ENCODE results near the gene TAGAP.
A peak's percentile ranks its signal among the peaks of the same experiment; 100 is the strongest.
"Not testable (repeated sequence)": the region's sequence is repeated elsewhere in the genome, so short reads cannot be mapped to it uniquely, and the experiment has no call there.

The TAGAP gene

GRCh38 chr6:159010037-159010612 lies 34.7 kb downstream of the TAGAP start:
- DNase-seq (ENCODE audit: low read depth) = not testable (repeated sequence)

DNA sequence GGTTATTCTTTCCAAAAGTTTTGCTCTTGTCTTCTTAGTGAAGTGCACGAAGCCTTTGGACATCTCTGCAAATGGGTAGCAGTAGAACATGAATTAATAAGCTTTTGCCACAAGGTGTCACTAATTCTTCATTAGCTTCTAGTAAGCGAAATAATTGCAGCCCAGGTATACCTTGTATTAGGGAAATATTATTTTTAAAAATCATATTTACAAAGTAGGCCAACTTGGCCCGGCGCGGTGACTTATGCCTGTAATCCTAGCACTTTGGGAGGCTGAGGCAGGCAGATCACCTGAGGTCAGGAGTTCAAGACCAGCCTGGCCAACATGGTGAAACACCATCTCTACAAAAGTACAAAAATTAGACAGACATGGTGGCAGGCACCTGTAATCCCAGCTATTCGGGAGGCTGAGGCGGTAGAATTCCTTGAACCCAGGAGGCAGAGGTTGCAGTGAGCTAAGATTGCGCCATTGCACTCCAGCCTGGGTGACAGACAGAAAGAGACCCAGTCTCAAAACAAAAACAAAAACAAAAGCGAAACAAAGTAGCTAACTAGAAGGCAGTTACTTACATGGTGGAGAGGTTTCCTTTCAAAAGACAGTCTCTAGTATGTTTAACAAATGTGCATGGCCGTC lies 36.0 kb downstream of the TAGAP start:
- DNase-seq (ENCODE audit: low read depth) = no peak

- no peak for DNase-seq (ENCODE audit: low read depth)
Measured at GRCh38 chr6:159007510-159007909, 37.3 kb downstream of the TAGAP start.

DNA sequence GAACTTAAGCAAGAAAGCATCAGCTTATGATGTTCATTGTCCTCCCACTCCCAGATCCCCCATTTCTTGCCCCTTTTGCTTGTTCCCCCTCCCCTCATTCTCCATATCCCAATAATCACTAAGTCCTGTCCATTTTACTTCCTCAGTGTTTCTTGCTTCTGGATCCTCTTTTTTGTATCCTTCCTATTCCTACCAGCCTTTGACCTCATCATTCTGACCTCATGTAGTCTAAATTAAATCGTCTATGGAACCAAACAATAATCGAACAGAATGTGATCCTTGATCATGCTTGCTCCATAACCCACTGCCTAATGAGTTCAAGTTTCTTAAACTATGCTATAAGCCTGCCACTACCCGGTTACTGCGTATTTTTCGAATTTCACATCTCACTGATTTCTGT lies 39.4 kb downstream of the TAGAP start:
- DNase-seq (ENCODE audit: low read depth) = no peak

GRCh38 chr6:159004592-159004991 lies 40.2 kb downstream of the TAGAP start:
- no peak for DNase-seq (ENCODE audit: low read depth)

GRCh38 chr6:159002432-159003155 lies 42.2 kb downstream of the TAGAP start:
- DNase-seq (ENCODE audit: low read depth) = no peak

GRCh38 chr6:158999666-159000403 lies 45.0 kb downstream of the TAGAP start, which contains the start of gene RSPH3:
Gene RSPH3 (minus strand): TSS chr6:159000202. CDS start chr6:158999550, 652 bp downstream.
- DNase-seq (ENCODE audit: low read depth) = peak; percentile 94

DNA sequence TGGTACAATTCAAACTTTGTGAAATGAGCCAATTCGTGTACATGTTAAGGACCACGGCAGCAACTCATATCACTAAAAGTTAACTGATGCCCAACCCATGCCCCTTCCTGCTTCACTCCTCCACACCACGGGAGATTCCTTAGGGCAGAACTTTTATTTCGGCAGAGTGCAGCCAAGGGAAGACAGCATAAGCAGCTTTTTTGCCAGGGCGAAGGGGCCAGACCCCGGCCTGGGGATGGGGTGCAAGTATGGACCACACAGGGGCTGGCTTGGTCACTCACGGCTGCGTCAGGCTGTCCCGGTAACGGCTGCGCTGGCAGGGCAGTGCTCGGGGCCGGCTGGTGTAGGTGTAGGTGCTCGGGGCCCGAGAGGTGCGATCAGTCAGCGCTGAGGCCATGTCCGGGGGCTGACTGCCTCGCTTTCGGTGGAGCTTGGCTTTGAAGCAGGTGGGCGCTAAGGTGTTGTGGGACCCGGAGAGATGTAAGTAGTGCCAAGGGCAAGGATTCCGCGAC lies 45.6 kb downstream of the TAGAP start:
- no peak for DNase-seq (ENCODE audit: low read depth)

DNA sequence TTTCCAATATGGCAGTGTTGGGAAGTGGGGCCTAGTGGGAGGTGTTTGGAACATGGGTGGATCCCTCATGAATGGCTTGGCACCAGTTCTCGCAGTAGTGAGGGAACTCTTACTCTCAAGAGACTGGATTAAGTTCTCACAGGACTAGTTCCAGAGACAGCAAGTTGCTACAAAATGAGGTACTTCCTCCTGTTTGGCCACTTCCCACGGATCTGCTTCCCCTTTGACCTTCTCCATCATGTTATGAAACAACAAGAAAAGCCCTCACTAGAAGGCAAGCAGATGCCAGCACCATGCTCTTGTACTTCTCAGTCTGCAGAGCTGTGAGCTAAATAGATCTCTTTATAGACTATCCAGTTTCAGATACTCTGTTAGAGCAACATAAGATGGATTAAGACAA lies 47.9 kb downstream of the TAGAP start:
- DNase-seq (ENCODE audit: low read depth) = no peak

DNA sequence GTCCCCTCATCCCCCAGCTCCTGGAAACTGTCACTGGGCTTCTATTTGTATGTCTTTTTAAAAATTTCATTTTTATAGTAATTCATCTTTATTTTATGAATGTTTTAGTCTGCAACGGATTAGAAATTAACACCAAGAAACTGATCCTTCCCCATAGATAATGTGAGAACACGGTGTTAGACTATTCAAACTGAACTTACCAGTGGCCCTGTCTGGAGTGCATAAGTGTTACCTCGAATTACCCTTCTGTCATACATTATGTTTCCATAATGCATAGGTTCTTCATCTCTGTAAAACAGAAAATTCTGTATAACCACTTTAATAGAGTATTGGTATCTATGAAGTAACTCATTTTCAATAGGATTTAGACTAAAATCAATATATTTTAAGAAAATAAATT lies 51.2 kb downstream of the TAGAP start:
- DNase-seq (ENCODE audit: low read depth) = no peak

DNA sequence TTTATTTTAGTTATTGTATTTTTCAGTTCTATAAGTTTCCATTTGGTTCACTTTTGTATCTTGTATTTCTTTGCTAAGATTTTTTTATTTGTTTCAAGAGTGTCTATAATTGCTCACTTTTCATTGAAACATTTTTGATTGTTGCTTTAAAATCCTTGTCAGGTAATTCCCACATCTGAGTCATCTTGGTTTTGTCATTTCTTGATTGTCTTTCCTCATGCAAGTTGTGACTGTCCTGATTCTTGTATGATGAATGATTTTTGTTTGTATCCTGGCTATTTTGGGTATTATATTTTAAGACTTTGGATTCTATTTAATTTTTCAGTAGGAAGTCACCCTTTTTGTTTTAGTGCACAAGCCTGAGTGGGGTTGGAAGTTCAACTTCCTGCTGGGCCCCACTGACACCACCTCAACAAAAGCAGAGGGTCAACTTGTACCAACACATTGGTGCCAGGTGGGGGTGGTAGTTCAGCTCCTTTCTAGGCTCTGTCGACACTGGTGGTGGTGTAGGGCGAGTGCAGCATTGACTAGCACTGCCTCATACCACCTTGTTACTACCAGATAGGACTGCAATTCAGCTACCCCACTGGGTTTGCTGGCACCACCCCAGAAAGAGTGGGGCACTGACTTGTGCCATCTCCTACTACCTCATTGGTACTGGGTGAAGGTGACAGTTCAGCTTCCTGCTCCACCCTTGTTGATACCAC lies 53.6 kb downstream of the TAGAP start:
- DNase-seq (ENCODE audit: low read depth) = no peak

DNA sequence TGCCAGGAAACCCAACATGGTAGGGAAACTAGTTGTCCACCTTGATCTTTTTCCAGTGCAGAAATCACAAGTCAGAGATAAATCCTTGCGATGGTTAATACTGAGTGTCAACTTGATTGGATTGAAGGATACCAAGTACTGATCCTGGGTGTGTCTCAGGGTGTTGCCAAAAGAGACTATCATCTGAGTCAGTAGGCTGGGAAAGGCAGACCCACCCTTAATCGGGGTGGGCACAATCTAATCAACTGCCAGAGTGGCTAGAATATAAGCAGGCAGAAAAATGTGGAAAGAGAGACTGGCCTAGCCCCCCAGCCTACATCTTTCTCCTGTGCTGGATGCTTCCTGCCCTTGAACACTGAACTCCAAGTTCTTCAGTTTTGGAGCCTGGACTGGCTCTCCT lies 55.1 kb downstream of the TAGAP start:
- DNase-seq (ENCODE audit: low read depth) = not testable (repeated sequence)

DNA sequence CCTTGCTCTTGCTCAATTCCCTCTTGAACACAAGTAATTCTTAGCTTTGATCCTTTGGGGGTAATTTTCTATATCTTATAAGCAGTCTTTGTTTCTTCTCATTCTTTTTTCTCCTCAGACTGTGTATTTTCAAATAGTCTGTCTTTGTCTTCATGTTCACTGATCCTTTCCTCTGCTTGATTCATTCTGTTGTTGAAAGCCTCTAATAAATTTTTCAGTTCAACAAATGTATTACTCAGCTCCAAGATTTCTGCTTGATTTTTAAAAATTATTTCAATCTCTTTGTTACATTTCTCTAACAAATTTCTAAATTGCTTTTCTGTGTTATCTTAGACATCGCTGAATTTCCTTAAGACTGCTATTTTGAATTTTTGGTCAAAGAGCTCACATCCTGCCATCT lies 56.3 kb downstream of the TAGAP start:
- DNase-seq (ENCODE audit: low read depth) = no peak

- DNase-seq (ENCODE audit: low read depth) = no peak
Measured at GRCh38 chr6:158987657-158988056, 57.1 kb downstream of the TAGAP start.
